DMS153 (cell line): ENCODE data around the gene TMA7B.
A peak's percentile ranks its signal among the peaks of the same experiment; 100 is the strongest.
"Not testable (repeated sequence)": the region's sequence is repeated elsewhere in the genome, so short reads cannot be mapped to it uniquely, and the experiment has no call there.

Experiments used
- DNase-seq: peaks from one replicate; lab custom pipeline; 2025; lab: John Stamatoyannopoulos, UW

Gene TMA7B

GRCh38 chr22:39984746-39985145, 24.5 kb downstream of the TMA7B start:
- no peak for DNase-seq

- no peak for DNase-seq
Measured at GRCh38 chr22:39985383-39986035, 25.3 kb downstream of the TMA7B start.

GRCh38 chr22:39988386-39989114, 28.4 kb downstream of the TMA7B start:
- no peak for DNase-seq

GRCh38 chr22:39989633-39990032, 29.4 kb downstream of the TMA7B start:
- DNase-seq = no peak

GRCh38 chr22:39990686-39991085, 30.5 kb downstream of the TMA7B start:
- no peak for DNase-seq

GRCh38 chr22:39991159-39991860, 31.1 kb downstream of the TMA7B start:
- DNase-seq = no peak

- no peak for DNase-seq
Measured at GRCh38 chr22:39992088-39992826, 32.1 kb downstream of the TMA7B start.

- DNase-seq = not testable (repeated sequence)
Measured at GRCh38 chr22:39992894-39993293, 32.7 kb downstream of the TMA7B start.

- DNase-seq = no peak
Measured at GRCh38 chr22:39994041-39994565, 33.9 kb downstream of the TMA7B start.

- no peak for DNase-seq
Measured at GRCh38 chr22:39994566-39995392, 34.6 kb downstream of the TMA7B start, which contains the start of gene FAM83F. TSS of gene FAM83F (plus strand) at chr22:39994954. CDS start at chr22:39995043, 89 bp downstream.

GRCh38 chr22:39995393-39996252, 35.4 kb downstream of the TMA7B start:
- no peak for DNase-seq

GRCh38 chr22:39996732-39997131, 36.5 kb downstream of the TMA7B start:
- DNase-seq = no peak

GRCh38 chr22:39997421-39997820, 37.2 kb downstream of the TMA7B start:
- DNase-seq = no peak

GRCh38 chr22:39997939-39998726, 37.9 kb downstream of the TMA7B start:
- peak; percentile 71 for DNase-seq

GRCh38 chr22:39999144-39999757, 39.1 kb downstream of the TMA7B start:
- peak; percentile 16 for DNase-seq

- no peak for DNase-seq
Measured at GRCh38 chr22:40000171-40000570, 40.0 kb downstream of the TMA7B start.

- no peak for DNase-seq
Measured at GRCh38 chr22:40001106-40001505, 40.9 kb downstream of the TMA7B start.

GRCh38 chr22:40001800-40002577, 41.8 kb downstream of the TMA7B start:
- no peak for DNase-seq
